ENCODE measurements around the gene HDAC1.
"Not testable (repeated sequence)": the region's sequence is repeated elsewhere in the genome, so short reads cannot be mapped to it uniquely, and the experiment has no call there.

DNA sequence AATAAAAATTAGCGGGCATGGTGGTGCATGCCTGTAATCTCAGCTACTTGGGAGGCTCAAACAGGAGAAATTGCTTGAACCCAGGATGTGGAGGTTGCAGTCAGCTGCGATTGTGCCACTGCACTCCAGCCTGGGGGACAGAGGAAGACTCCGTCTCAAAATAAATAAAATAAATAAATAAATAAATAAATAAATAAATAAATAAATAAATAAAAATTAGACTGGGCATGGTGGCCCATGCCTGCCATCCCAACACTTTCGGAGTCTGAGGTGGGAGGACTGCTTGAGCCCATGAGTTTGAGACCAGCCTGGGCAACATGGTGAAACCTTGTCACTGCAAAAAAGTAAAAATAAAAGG lies 28.7 kb upstream of the HDAC1 start:
- not testable (repeated sequence) for TF ChIP-seq POLR2A (IDR thresholded peaks at IDR 0.05)
- TF ChIP-seq, protein P1, sequence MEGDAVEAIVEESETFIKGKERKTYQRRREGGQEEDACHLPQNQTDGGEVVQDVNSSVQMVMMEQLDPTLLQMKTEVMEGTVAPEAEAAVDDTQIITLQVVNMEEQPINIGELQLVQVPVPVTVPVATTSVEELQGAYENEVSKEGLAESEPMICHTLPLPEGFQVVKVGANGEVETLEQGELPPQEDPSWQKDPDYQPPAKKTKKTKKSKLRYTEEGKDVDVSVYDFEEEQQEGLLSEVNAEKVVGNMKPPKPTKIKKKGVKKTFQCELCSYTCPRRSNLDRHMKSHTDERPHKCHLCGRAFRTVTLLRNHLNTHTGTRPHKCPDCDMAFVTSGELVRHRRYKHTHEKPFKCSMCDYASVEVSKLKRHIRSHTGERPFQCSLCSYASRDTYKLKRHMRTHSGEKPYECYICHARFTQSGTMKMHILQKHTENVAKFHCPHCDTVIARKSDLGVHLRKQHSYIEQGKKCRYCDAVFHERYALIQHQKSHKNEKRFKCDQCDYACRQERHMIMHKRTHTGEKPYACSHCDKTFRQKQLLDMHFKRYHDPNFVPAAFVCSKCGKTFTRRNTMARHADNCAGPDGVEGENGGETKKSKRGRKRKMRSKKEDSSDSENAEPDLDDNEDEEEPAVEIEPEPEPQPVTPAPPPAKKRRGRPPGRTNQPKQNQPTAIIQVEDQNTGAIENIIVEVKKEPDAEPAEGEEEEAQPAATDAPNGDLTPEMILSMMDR (IDR thresholded peaks at IDR 0.05 in 4 of 5, conservative IDR thresholded peaks at IDR 0.05 in 1 of 5) = not testable (repeated sequence)
